ENCODE data around the gene GPR52. TPM values are rescaled to one million over a fixed set of nuclear protein-coding genes. Genes with fewer than 3 reads are reported as not detected.

GPR52 gene
- total RNA-seq, 1 donor from 2014 or later, result 1.1 TPM

- Mint-ChIP-seq H3K4me3 (ENCODE audit: unreplicated experiment) (no peak overlapping the region), H3K36me3 (ENCODE audit: unreplicated experiment) (no peaks in the 10 kb centered on the region), H3K9me3 (ENCODE audit: unreplicated experiment) (no peaks in the 10 kb centered on the region), H3K27ac (ENCODE audit: unreplicated experiment) (no peak overlapping the region), H3K4me1 (ENCODE audit: low read depth, unreplicated experiment) (no peaks in the 10 kb centered on the region), H3K27me3 (ENCODE audit: unreplicated experiment) (no peaks in the 10 kb centered on the region)
- no peak for DNase-seq
- no peak for TF ChIP-seq CTCF (IDR thresholded peaks at IDR 0.05; ENCODE audit: partially characterized antibody, unreplicated experiment)
Observed at GRCh38 chr1:174415506-174415905, 32.3 kb upstream of the GPR52 start.

GRCh38 chr1:174417921-174418320 lies 29.8 kb upstream of the GPR52 start:
- H3K36me3 Mint-ChIP-seq (ENCODE audit: unreplicated experiment), result no peaks in the 10 kb centered on the region
- no peak for DNase-seq
- no peaks in the 10 kb centered on the region for H3K27me3 Mint-ChIP-seq (ENCODE audit: unreplicated experiment)
- no peak overlapping the region for H3K27ac Mint-ChIP-seq (ENCODE audit: unreplicated experiment)
- H3K9me3 Mint-ChIP-seq (ENCODE audit: unreplicated experiment), result no peaks in the 10 kb centered on the region
- no peaks in the 10 kb centered on the region for H3K4me1 Mint-ChIP-seq (ENCODE audit: low read depth, unreplicated experiment)
- TF ChIP-seq CTCF (IDR thresholded peaks at IDR 0.05; ENCODE audit: partially characterized antibody, unreplicated experiment), result no peak
- no peak overlapping the region for H3K4me3 Mint-ChIP-seq (ENCODE audit: unreplicated experiment)

GRCh38 chr1:174425121-174425520 lies 22.6 kb upstream of the GPR52 start:
- Mint-ChIP-seq H3K27ac (ENCODE audit: unreplicated experiment) (no peak overlapping the region), H3K27me3 (ENCODE audit: unreplicated experiment) (no peaks in the 10 kb centered on the region), H3K4me1 (ENCODE audit: low read depth, unreplicated experiment) (no peaks in the 10 kb centered on the region), H3K36me3 (ENCODE audit: unreplicated experiment) (no peaks in the 10 kb centered on the region), H3K4me3 (ENCODE audit: unreplicated experiment) (no peak overlapping the region), H3K9me3 (ENCODE audit: unreplicated experiment) (no peaks in the 10 kb centered on the region)
- TF ChIP-seq CTCF (IDR thresholded peaks at IDR 0.05; ENCODE audit: partially characterized antibody, unreplicated experiment), result no peak
- no peak for DNase-seq

- Mint-ChIP-seq H3K4me3 (ENCODE audit: unreplicated experiment) (no peak overlapping the region), H3K27me3 (ENCODE audit: unreplicated experiment) (no peaks in the 10 kb centered on the region), H3K9me3 (ENCODE audit: unreplicated experiment) (no peaks in the 10 kb centered on the region), H3K27ac (ENCODE audit: unreplicated experiment) (no peak overlapping the region), H3K4me1 (ENCODE audit: low read depth, unreplicated experiment) (no peaks in the 10 kb centered on the region), H3K36me3 (ENCODE audit: unreplicated experiment) (no peaks in the 10 kb centered on the region)
- no peak for TF ChIP-seq CTCF (IDR thresholded peaks at IDR 0.05; ENCODE audit: partially characterized antibody, unreplicated experiment)
- DNase-seq, result no peak
Observed at GRCh38 chr1:174426153-174426552, 21.6 kb upstream of the GPR52 start.

GRCh38 chr1:174428033-174428432 lies 19.7 kb upstream of the GPR52 start:
- H3K4me1 Mint-ChIP-seq (ENCODE audit: low read depth, unreplicated experiment), result no peaks in the 10 kb centered on the region
- no peak for TF ChIP-seq CTCF (IDR thresholded peaks at IDR 0.05; ENCODE audit: partially characterized antibody, unreplicated experiment)
- H3K27ac Mint-ChIP-seq (ENCODE audit: unreplicated experiment), result no peak overlapping the region
- H3K27me3 Mint-ChIP-seq (ENCODE audit: unreplicated experiment), result no peaks in the 10 kb centered on the region
- H3K36me3 Mint-ChIP-seq (ENCODE audit: unreplicated experiment), result no peaks in the 10 kb centered on the region
- DNase-seq, result no peak
- no peaks in the 10 kb centered on the region for H3K9me3 Mint-ChIP-seq (ENCODE audit: unreplicated experiment)
- H3K4me3 Mint-ChIP-seq (ENCODE audit: unreplicated experiment), result no peak overlapping the region
